ENCODE measurements around the gene ADGRL1. TPM values are rescaled to one million over a fixed set of nuclear protein-coding genes. Genes with fewer than 3 reads are reported as not detected.

ADGRL1 gene
- polyA plus RNA-seq, 1 of the 3 experiments (the other 2 are of a cell fraction) = 13.4 TPM

- Histone ChIP-seq H3K4me2 (no peak overlapping the region), H4K20me1 (ENCODE audit: insufficient read depth) (no peaks in the 10 kb centered on the region), H3K4me1 (ENCODE audit: control insufficient read depth in 1 of 2, insufficient read depth in 2 of 2, low read depth in 1 of 2, low read length in 1 of 2) (peaks cover 0 to 26% of the 10 kb centered on the region in 2 experiments; a peak in 1 of 4 replicates), H2AFZ (ENCODE audit: low read depth) (no peak overlapping the region), H3F3A (replicated peaks; ENCODE audit: insufficient read depth) (peaks cover 2% of the 10 kb centered on the region), H3K4me3 (ENCODE audit: low read depth in 2 of 2, low read length in 1 of 2) (no peak overlapping the region), H3K27ac (ENCODE audit: low read depth in 2 of 2, low read length in 1 of 2) (peak overlapping the region in 1 of 2 experiments; percentile 39; a peak in 1 of 4 replicates), H3K9ac (no peak overlapping the region), H3K36me3 (replicated peaks in 1 of 2; ENCODE audit: control insufficient read depth in 1 of 2, insufficient read depth in 2 of 2, low read length in 1 of 2) (peaks cover 0 to 12% of the 10 kb centered on the region in 2 experiments), H3K27me3 (ENCODE audit: insufficient read depth) (no peaks in the 10 kb centered on the region), H3K9me2 (no peaks in the 10 kb centered on the region), H3K9me3 (no peaks in the 10 kb centered on the region), H3K79me2 (ENCODE audit: insufficient read depth) (no peaks in the 10 kb centered on the region)
- TF ChIP-seq RXRA (IDR thresholded peaks at IDR 0.05; ENCODE audit: borderline replicate concordance, low read depth) (no peak), TCF12 (IDR thresholded peaks at IDR 0.05) (no peak), RAD21 (IDR thresholded peaks at IDR 0.05; ENCODE audit: low read length) (no peak), PBX3 (IDR thresholded peaks at IDR 0.05) (no peak), ZBTB33 (IDR thresholded peaks at IDR 0.05; ENCODE audit: borderline replicate concordance, low read depth) (no peak), GATA2 (CRISPR knock-in tag; IDR thresholded peaks at IDR 0.05) (no peak), EP300 (IDR thresholded peaks at IDR 0.05; ENCODE audit: borderline replicate concordance in 1 of 2, low read depth in 1 of 2, low read length in 1 of 2) (no peak), EZH2phosphoT487 (IDR thresholded peaks at IDR 0.05; ENCODE audit: borderline replicate concordance, low read depth) (no peak), CTCF (IDR thresholded peaks at IDR 0.05) (no peak), ELF1 (IDR thresholded peaks at IDR 0.05) (no peak), CHD2 (IDR thresholded peaks at IDR 0.05; ENCODE audit: low read length, partially characterized antibody) (no peak), USF2 (IDR thresholded peaks at IDR 0.05; ENCODE audit: borderline replicate concordance, low read depth, low read length) (no peak), RFX5 (IDR thresholded peaks at IDR 0.05; ENCODE audit: low read length) (no peak), YY1 (IDR thresholded peaks at IDR 0.05; ENCODE audit: low read depth) (no peak), JUND (IDR thresholded peaks at IDR 0.05) (no peak), MEF2A (IDR thresholded peaks at IDR 0.05; ENCODE audit: borderline replicate concordance, low read depth) (no peak)
- TF ChIP-seq, protein P1, sequence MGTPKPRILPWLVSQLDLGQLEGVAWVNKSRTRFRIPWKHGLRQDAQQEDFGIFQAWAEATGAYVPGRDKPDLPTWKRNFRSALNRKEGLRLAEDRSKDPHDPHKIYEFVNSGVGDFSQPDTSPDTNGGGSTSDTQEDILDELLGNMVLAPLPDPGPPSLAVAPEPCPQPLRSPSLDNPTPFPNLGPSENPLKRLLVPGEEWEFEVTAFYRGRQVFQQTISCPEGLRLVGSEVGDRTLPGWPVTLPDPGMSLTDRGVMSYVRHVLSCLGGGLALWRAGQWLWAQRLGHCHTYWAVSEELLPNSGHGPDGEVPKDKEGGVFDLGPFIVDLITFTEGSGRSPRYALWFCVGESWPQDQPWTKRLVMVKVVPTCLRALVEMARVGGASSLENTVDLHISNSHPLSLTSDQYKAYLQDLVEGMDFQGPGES (IDR thresholded peaks at IDR 0.05; ENCODE audit: low read depth, low read length) = no peak
- CTCF ChIA-PET = interaction anchor here (0.6 to 18.9 kb wide), 19 partner anchors 10 to 271 kb away, joined by 3 to 256 read pairs (median 4); partner anchors contain the start of genes ASF1B and DDX39A
- 67% methylated on average over 6 of the region's 13 CpGs for WGBS (ENCODE audit: low lambda C conversion rate)
- POLR2A ChIA-PET = no interaction called here
- no peak for DNase-seq
Measured at GRCh38 chr19:14148751-14149410, 57.1 kb downstream of the ADGRL1 start.
